GM18519 (cell line): ENCODE results near the gene TTLL10.
"Not testable (repeated sequence)": the region's sequence is repeated elsewhere in the genome, so short reads cannot be mapped to it uniquely, and the experiment has no call there.

Source experiments
- ATAC-seq: cut with Tn5 transposase; IDR thresholded peaks from one replicate; pipeline ENCODE4 v1.9.1; 2021; ENCODE audit warnings: mild to moderate bottlenecking, moderate library complexity; ENCODE audit not compliant: unreplicated experiment, low FRiP score

The TTLL10 gene

GRCh38 chr1:1170215-1171091 lies 3.2 kb upstream of the TTLL10 start:
- no peak for ATAC-seq

DNA sequence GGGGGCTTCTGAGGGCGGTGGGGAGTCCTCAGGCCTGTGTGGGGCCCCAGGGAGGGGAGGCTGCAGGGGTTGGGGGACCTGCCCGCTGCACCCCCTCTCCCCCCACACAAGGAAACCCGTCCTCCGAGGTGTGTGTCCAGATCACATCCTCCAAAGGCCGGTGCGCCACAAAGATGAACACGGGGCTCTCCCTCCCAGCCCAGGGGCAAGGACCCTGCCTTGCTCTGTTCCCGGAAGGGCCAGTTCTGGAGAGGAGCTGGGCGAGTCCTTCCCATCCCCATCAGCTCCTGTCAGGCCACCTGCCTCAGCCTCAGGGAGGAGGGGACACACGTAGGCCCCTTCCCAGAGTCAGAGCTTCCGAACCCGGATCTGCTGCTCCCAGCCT lies 2.5 kb upstream of the TTLL10 start:
- no peak for ATAC-seq

- no peak for ATAC-seq
Observed at GRCh38 chr1:1171546-1172340, 1.9 kb upstream of the TTLL10 start.

GRCh38 chr1:1173061-1173792 lies 453 bp upstream of the TTLL10 start:
- ATAC-seq, result no peak

GRCh38 chr1:1175221-1176062 lies 1.8 kb downstream of the TTLL10 start:
- no peak for ATAC-seq

DNA sequence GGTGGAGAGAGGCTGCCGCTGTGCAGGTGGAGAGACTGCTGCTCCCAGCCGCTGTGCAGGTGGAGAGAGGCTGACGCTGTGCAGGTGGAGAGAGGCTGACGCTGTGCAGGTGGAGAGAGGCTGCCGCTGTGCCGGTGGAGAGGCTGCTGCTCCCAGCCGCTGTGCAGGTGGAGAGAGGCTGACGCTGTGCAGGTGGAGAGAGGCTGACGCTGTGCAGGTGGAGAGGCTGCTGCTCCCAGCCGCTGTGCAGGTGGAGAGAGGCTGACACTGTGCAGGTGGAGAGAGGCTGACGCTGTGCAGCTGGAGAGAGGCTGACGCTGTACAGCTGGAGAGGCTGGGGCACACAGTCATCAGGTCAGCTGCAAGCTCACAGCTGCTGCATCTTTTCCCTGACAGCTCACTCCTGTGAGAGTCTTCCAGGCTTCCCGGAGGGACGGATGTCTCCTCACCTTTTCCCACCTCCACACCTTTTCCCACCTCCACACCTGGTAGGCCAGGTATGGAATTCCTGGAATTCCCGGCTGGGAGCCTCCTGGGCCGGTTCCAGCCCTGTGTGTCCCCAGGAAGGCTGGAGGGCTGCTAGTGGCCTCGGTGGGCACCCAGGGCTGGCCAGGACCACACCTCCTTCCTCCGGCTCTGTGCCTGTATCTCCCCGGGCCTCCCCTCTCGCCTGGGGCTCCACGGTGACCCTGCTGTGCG lies 2.5 kb downstream of the TTLL10 start:
- not testable (repeated sequence) for ATAC-seq

DNA sequence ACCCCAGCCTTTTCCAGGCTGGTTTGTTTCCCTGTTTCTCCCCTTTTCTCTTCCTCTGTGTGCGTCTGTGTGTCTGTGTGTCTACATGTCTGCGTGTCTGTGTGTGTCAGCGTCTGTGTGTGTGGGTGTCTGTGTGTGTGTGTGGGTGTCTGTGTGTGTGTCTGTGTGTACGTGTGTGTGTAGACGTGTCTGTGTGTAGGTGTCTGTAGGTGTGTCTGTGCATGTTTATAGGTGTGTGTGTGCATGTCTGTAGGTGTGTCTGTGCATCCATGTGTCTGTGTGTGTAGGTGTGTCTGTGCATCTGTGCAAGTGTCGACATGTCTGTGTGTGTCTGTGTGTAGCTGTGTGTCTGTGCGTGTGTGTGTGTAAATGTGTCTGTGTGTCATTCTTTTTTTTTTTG lies 3.3 kb downstream of the TTLL10 start:
- ATAC-seq, result no peak

- no peak for ATAC-seq
Observed at GRCh38 chr1:1177452-1178206, 3.9 kb downstream of the TTLL10 start.

- ATAC-seq, result no peak
Observed at GRCh38 chr1:1178794-1179331, 5.2 kb downstream of the TTLL10 start.

DNA sequence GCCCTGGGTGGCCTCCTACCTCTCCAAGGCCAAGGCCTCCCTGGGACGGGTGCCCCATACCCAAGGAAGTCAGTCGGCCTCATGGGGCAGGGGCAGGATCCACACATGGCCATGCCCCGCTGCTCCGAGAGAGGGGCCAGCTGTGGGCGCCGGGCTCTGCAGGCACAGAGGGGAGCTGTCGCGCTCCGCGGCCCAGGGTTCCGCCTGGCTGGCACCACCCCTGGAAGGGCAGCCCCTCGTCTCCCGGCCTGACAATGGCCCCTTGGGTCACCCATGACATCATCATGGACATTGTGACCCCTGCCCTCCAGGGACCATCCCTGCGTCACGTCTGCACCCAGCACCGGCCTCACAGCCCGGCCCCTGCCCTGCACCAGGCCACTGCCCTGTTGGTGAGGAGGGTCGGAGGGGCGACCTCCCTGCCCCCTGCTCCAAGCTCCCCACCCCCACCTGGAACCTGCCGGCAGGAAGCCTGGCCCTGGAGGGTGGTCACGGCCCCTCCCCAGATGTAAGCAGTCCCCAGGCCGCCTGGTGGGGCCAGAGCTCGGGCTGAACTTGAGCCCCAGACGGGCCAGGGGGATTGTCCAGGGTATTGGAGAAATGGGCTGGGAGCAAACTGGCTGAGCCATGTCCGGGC lies 5.8 kb downstream of the TTLL10 start:
- ATAC-seq, result no peak

DNA sequence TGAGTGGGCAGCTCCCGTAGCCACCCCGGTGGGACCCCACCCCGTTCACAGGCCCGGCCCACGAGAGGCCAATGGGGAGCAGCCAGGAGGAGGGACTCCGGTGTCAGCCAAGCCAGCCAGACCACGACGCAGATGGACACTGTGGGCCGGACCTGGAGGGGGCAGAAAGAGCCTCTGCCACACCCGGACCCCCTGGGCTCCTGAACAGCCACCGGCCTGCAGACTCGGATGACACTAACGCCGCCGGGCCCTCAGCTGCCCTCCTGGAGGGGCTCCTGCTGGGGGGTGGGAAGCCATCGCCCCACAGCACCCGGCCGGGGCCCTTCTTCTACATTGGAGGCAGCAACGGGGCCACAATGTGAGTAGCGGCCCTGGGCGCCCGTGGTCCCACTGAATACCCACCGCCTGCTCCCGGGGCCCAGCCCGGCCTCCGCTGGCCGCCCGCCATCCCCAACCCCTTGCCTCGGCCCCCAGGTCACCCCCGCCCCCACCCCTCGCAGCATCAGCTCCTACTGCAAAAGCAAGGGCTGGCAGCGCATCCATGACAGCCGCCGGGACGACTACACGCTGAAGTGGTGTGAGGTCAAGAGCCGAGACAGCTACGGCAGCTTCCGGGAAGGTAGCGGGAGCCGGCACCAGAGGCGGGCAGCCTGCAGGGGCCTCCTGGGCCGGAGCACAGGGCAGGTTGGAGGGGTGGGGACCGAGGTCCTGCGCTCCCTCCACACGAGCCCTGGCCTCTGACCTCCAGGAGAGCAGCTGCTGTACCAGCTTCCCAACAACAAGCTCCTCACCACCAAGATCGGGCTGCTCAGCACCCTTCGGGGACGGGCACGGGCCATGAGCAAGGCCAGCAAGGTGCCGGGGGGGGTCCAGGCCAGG lies 6.5 kb downstream of the TTLL10 start:
- no peak for ATAC-seq

DNA sequence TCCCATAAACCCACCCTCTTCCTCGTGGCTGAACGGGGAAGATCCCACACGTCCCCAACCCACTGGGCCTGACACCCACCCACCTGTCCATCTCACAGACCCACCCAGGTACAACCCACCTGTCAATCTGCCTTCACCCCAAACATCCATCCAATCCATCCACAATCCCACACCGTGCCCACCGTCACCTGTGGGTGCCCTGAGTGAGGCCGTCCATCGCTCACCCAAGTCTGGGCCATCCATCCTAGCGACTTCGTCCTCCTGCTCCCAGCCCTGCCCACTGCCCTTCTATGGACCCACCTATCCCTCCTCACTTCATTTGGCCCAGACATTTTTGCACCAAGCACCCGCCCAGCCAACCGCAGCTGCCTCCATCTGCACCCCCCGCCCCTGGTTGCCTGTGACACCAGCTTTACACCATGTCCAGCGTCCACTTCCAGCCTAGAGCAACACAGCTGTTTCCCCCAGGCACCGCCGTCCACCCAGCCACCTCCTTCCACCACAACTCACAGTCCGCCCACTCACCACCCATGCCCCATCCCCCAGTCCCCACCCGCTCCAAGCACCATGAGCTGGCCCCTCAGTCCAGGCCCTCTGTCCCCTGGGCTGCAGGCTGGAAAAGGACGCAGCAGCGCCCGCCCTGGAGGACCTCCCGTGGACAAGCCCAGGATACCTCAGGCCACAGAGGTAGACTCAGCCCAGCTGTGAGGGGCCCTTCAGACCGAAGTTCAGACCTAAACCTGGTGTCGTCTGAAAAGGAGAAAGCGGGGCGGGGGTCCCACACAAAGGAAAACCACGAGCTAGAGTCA lies 7.7 kb downstream of the TTLL10 start:
- ATAC-seq, result no peak

DNA sequence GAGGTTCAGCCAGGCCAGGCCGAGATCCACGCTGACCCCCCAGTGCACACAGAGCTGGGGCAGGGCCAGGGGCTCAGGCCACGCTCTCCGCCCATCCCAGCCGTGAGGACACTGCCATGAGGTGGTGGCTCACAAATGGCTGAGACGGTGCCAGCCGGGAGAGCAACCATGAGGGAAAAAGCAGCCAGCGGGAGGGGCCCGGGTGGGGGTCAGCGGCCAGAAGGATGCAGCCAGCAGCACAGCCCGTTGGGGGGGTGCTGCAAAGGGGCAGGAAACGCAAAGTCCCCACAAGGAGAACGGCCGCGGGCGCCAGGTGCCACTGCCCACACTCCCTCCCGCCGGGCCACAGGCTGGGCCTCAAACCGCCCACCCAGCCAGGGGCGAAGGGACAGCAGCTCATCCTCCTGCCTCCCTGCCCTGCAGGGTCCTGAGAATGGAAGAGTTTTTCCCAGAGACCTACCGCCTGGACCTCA lies 8.3 kb downstream of the TTLL10 start:
- ATAC-seq, result no peak

- no peak for ATAC-seq
Observed at GRCh38 chr1:1182491-1183220, 9.0 kb downstream of the TTLL10 start.

DNA sequence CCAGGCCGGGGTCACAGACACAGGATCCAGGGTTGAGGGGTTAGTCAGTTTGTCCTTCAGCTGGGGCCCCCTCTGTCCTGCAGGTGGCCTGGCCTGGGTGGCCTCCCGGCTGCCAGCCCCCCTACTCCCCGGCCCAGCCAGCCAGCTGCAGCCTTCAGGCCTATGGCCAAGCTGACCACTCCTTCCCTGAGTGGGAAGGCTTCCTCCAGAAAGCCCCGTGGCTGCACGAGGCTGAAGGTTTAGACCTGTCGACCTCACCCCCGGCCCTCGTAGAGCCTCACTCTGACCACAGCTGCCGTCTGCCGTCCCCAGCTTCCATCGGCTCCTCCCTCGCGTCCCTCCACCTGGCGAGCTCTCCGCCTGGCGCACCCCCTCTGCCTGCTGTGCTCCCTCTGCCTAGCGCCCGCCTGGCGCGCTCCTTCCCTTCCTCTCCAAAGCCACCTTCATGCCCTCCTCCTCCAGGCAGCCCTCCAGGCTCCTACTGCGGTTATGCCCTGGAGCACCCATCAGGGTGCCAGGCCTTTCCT lies 9.6 kb downstream of the TTLL10 start:
- ATAC-seq, result no peak
